OCI-LY1 (cell line): ENCODE data around the gene STARD9.

Experiments
- CTCF ChIP-seq: fragments of 200-600 bp; sonication (generic), shearing (Covaris generic); IDR thresholded peaks from 2 replicates; pipeline ENCODE4 v1.5.1; 2017; ENCODE audit warnings: mild to moderate bottlenecking, antibody characterized with exemption, low read length, moderate library complexity, mixed read lengths
- EZH2 ChIP-seq: fragments of 200-600 bp; sonication (generic), shearing (Covaris generic); IDR thresholded peaks from 2 replicates; pipeline ENCODE4 v1.8.0; 2017; ENCODE audit warnings: borderline replicate concordance, mixed run types, mild to moderate bottlenecking, antibody characterized with exemption, low read length, moderate library complexity, mixed read lengths

DNA sequence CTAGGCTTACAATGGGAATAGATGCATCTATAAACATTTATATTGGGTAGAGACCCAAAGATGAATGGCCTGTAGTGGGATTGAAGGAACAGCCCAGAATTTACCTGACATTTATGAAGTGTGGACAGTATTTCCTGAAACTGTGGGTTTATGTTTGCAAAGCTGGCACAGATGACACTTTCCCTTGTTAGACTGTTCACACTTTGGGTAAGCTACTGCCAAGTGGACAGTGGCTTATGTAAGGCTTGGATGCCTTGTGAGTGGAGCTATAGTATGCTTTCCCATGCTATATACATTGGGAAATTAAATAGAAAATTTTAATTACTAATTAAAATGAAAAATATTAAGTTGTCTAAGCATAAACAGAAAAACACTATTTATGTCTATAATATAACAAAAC, 48.5 kb downstream of the STARD9 start:
- TF ChIP-seq CTCF = no peak
- TF ChIP-seq EZH2 = no peak
